Panc1 (cell line): ENCODE data around the gene RNF208.

Experiments used
- SIN3A ChIP-seq: IDR thresholded peaks from 2 replicates; pipeline ENCODE4 v1.6.1; 2012; ENCODE audit warnings: low read depth, mild to moderate bottlenecking, low read length, moderate library complexity, borderline replicate concordance; ENCODE audit not compliant: insufficient read depth
- TF ChIP-seq, protein P1 (sequence below): fragments of 450-650 bp; IDR thresholded peaks from 2 replicates; pipeline ENCODE4 v1.5.1; 2017; ENCODE audit warnings: mild to moderate bottlenecking
- TF ChIP-seq, protein P2 (sequence below), 2 experiments: IDR thresholded peaks; 2 replicates each; pipeline ENCODE4 v1.6.1; 2011 to 2012; ENCODE audit warnings: low read depth in 2 of 2, control low read depth in 1 of 2, low read length in 1 of 2, mild to moderate bottlenecking in 1 of 2, moderate library complexity in 1 of 2; ENCODE audit not compliant: insufficient read depth in 1 of 2

DNA sequence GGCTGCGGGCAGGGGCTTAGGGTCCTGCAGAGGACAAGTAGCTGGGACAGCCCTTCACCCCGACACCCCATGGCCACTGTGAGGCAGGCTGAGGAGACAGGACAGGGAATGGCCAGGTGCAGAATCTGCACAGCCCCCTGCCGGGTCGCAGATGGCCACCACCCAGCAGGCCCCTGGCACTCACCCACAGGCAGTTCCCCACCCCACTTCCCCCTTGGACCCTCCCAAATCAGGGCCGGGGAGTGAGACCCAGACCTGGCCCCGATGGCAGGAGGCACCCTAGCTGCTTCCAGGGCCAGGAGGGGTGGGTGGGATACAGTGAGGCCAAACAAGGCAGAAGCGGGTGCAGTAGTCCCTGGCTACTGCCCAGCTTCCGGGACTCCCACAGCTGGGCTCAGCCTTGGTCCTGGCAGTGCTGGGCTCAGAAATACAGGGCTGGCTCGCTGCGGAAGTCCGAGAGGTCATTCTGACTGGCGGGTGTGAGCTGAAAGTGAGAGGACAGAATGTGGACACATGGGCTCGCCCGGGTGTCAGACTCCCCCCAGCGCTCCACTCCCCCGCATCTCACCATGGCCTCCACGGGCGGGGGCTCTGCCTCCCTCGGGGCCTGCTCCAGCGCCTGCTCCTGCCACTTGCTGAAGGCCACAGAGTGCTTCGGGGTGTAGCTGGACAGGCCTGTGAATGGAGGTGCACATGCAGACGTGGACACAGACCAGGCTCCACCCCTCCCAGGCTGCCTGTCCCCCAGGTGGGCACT is 30.2 kb downstream of the RNF208 start:
- no peak for TF ChIP-seq SIN3A
- TF ChIP-seq, protein P1, sequence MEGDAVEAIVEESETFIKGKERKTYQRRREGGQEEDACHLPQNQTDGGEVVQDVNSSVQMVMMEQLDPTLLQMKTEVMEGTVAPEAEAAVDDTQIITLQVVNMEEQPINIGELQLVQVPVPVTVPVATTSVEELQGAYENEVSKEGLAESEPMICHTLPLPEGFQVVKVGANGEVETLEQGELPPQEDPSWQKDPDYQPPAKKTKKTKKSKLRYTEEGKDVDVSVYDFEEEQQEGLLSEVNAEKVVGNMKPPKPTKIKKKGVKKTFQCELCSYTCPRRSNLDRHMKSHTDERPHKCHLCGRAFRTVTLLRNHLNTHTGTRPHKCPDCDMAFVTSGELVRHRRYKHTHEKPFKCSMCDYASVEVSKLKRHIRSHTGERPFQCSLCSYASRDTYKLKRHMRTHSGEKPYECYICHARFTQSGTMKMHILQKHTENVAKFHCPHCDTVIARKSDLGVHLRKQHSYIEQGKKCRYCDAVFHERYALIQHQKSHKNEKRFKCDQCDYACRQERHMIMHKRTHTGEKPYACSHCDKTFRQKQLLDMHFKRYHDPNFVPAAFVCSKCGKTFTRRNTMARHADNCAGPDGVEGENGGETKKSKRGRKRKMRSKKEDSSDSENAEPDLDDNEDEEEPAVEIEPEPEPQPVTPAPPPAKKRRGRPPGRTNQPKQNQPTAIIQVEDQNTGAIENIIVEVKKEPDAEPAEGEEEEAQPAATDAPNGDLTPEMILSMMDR, result no peak
- TF ChIP-seq, protein P2, sequence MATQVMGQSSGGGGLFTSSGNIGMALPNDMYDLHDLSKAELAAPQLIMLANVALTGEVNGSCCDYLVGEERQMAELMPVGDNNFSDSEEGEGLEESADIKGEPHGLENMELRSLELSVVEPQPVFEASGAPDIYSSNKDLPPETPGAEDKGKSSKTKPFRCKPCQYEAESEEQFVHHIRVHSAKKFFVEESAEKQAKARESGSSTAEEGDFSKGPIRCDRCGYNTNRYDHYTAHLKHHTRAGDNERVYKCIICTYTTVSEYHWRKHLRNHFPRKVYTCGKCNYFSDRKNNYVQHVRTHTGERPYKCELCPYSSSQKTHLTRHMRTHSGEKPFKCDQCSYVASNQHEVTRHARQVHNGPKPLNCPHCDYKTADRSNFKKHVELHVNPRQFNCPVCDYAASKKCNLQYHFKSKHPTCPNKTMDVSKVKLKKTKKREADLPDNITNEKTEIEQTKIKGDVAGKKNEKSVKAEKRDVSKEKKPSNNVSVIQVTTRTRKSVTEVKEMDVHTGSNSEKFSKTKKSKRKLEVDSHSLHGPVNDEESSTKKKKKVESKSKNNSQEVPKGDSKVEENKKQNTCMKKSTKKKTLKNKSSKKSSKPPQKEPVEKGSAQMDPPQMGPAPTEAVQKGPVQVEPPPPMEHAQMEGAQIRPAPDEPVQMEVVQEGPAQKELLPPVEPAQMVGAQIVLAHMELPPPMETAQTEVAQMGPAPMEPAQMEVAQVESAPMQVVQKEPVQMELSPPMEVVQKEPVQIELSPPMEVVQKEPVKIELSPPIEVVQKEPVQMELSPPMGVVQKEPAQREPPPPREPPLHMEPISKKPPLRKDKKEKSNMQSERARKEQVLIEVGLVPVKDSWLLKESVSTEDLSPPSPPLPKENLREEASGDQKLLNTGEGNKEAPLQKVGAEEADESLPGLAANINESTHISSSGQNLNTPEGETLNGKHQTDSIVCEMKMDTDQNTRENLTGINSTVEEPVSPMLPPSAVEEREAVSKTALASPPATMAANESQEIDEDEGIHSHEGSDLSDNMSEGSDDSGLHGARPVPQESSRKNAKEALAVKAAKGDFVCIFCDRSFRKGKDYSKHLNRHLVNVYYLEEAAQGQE (IDR thresholded peaks at IDR 0.05; ENCODE audit: insufficient read depth in 1 of 2, low read depth in 2 of 2, low read length in 1 of 2), result no peak
